C4-2B (cell line): ENCODE data around the gene FER1L5.

Experiments used
- CTCF ChIP-seq: fragments of 450-650 bp; conservative IDR thresholded peaks from 2 replicates; pipeline ENCODE4 v1.5.1; 2017; ENCODE audit warnings: mild to moderate bottlenecking
- ZFX ChIP-seq: fragments of 450-650 bp; IDR thresholded peaks from 2 replicates; pipeline ENCODE4 v1.6.1; 2017

DNA sequence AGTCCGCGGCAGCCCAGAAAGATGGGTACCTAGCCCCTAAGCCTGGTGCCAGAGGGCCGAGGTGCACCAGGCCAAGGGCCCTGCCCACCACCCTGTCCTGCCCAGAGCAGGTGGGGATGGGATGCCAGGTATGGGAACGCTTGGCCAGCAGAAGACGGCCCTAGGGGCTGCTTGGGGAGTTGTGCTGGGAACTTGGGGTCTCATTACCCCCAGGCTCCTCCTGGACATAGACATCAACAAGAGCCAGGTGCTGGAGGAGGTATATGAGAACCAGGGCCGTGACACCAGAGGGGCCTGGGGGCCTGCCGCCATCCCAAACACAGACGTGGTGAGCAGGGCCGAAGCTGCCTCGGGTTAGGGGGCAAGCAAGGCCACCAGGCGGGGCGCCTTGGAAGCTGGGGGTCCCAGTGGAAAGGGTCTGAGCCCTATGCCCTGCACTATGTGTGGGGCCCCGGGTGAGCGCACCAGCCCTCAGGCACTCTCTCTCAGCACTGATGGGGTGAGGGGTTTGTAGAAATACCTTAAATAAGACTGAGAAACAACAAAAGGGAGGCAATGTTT lies 46.9 kb downstream of the FER1L5 start:
- TF ChIP-seq CTCF (no peak), ZFX (no peak)
